Adrenal gland (tissue), 12 donors: ENCODE data around the gene PVALEF. TPM values are rescaled to one million over a fixed set of nuclear protein-coding genes. Genes with fewer than 3 reads are reported as not detected.

ENCODE experiments used
- DNase-seq, 7 donors: peaks; one replicate each; pipeline ENCODE4 v3.0.0-alpha.2; 2019 to 2020
- H3K27ac ChIP-seq, 5 donors: fragments of 200-600 bp; sonication (generic) in 4 of 5; 1 replicate in 3 of 5; 2 replicates in 2 of 5; pipeline versions ENCODE4 v1.5.1 to v1.8.0; 2016 to 2020; ENCODE audit warnings: mild to moderate bottlenecking in 1 of 5
- H3K27me3 ChIP-seq: fragments of 200-600 bp; 2 replicates; pipeline ENCODE4 v1.8.0; 2021
- H3K36me3 ChIP-seq, 2 donors: fragments of 200-600 bp; replicated peaks in 1 of 2; 1 replicate in 1 of 2; 2 replicates in 1 of 2; pipeline versions ENCODE4 v1.5.1 to v1.8.0; 2018 to 2022
- H3K4me1 ChIP-seq, 2 donors: fragments of 200-600 bp; replicated peaks in 1 of 2; 1 replicate in 1 of 2; 2 replicates in 1 of 2; pipeline versions ENCODE4 v1.5.1 to v1.8.0; 2018 to 2021
- H3K4me3 ChIP-seq, 4 donors: fragments of 200-600 bp; sonication (generic) in 3 of 4; one replicate each; pipeline ENCODE4 v1.5.1; 2016 to 2018
- H3K9me3 ChIP-seq, 3 donors: fragments of 200-600 bp; sonication (generic) in 1 of 3; replicated peaks in 1 of 3; 1 replicate in 2 of 3; 2 replicates in 1 of 3; pipeline versions ENCODE4 v1.5.1 to v1.8.0; 2016 to 2021
- CTCF ChIP-seq, 6 experiments: fragments of 450-650 bp in 4 of 6; fragments of 200-600 bp in 2 of 6; sonication (generic) in 1 of 6; IDR thresholded peaks; 1 replicate in 5 of 6; 2 replicates in 1 of 6; pipeline versions ENCODE4 v1.5.1 to v1.8.0; 2016 to 2021; ENCODE audit warnings: antibody characterized with exemption in 6 of 6, mild to moderate bottlenecking in 2 of 6, moderate library complexity in 1 of 6
- POLR2A ChIP-seq, 2 donors: fragments of 450-650 bp; IDR thresholded peaks; one replicate each; pipeline ENCODE4 v1.6.1; 2017; ENCODE audit warnings: antibody characterized with exemption in 2 of 2, mild to moderate bottlenecking in 2 of 2, moderate library complexity in 1 of 2
- WGBS, 4 donors: extraction: QIAGEN DNeasy Blood & Tissue Kit in 2 of 4; methylation state at CpG; one replicate each; pipeline versions ENCODE4 v1.1.5 to v1.1.7; 2013 to 2017; 5-methylcytosine and 5-hydroxymethylcytosine counted together
- intact Hi-C, 2 donors: fragments of 100-400 bp; cut with DNase I; formaldehyde crosslinking; loops; one replicate each; pipeline versions ENCODE4 v1.14.1 to v1.15.0; 2022 to 2023
- polyA plus RNA-seq, 3 donors: library from polyadenylated mRNA; stranded (reverse); fragments of 200-250 nt in 2 of 3; fragments of 350-450 nt in 1 of 3; fragmentation: Illumina TruSeq in 1 of 3; extraction: RNeasy Lipid Tissue Mini Kit (QIAGEN cat#74804) in 1 of 3; gene quantifications; one replicate each; pipeline ENCODE4 v1.2.3, GENCODE V29; 2013 to 2014
- total RNA-seq, 9 donors: library from RNA; depleted of rRNA in 4 of 9; stranded (reverse); fragments of >200 nt in 4 of 9; fragments of 120-200 nt in 1 of 9; fragmentation: NEBNext Ultra II Directional in 1 of 9; extraction: Animal tissue kit (Norgen Biotek cat#: 25700) in 1 of 9; gene quantifications; one replicate each; pipeline versions ENCODE4 v1.1.0 to v1.2.4, GENCODE V29; 2013 to 2023
- donor health status: healthy with polysubstance abuse.
- donor health status: Bipolar disorder and iron deficiency.
- donor health status: DM: yes; HTN: yes; CAD: no.
- donor health status: DM: no; HTN: no; CAD: no.
- donor health status: DM: no; HTN: no; CAD: no.
- donor health status: DM: yes; HTN: yes; CAD: no.

PVALEF gene
- total and polyA plus RNA-seq, 12 donors = not detected

- WGBS, 4 donors = 91 to 96% (median 94%) methylated on average over 7 of the region's 7 CpGs
Measured at GRCh38 chr17:81176666-81177065, 11.4 kb downstream of the PVALEF start.

GRCh38 chr17:81178136-81179091, 13.1 kb downstream of the PVALEF start:
- intact Hi-C loops = no loop called here
- Histone ChIP-seq H3K4me3 (no peak overlapping the region), H3K27me3 (no peaks in the 10 kb centered on the region), H3K9me3 (no peaks in the 10 kb centered on the region), H3K36me3 (no peaks in the 10 kb centered on the region), H3K4me1 (no peaks in the 10 kb centered on the region), H3K27ac (no peak overlapping the region)
- no peak for DNase-seq
- 72 to 83% (median 81%) methylated on average over 12 to 25 of the region's 25 CpGs for WGBS, 4 donors
- TF ChIP-seq POLR2A (IDR thresholded peaks at IDR 0.05) (no peak), CTCF (IDR thresholded peaks at IDR 0.05) (no peak)

More at GRCh38 chr17:81176666-81177065, 11.4 kb downstream of the PVALEF start:
- H3K9me3 ChIP-seq = no peaks in the 10 kb centered on the region
- no peaks in the 10 kb centered on the region for H3K27me3 ChIP-seq
- DNase-seq = no peak
- intact Hi-C loops = no loop called here
- H3K27ac ChIP-seq = no peak overlapping the region
- no peak overlapping the region for H3K4me3 ChIP-seq
- no peaks in the 10 kb centered on the region for H3K4me1 ChIP-seq
- H3K36me3 ChIP-seq = no peaks in the 10 kb centered on the region
- TF ChIP-seq POLR2A (IDR thresholded peaks at IDR 0.05) = no peak

- H3K4me1 ChIP-seq = no peaks in the 10 kb centered on the region
- intact Hi-C loops = no loop called here
- H3K4me3 ChIP-seq = no peak overlapping the region
- H3K9me3 ChIP-seq = no peaks in the 10 kb centered on the region
- TF ChIP-seq POLR2A (IDR thresholded peaks at IDR 0.05) (no peak), CTCF (IDR thresholded peaks at IDR 0.05) (no peak)
- WGBS, 4 donors = 70 to 85% (median 81%) methylated on average over 3 to 9 of the region's 9 CpGs
- no peak for DNase-seq
- H3K27me3 ChIP-seq = no peaks in the 10 kb centered on the region
- no peaks in the 10 kb centered on the region for H3K36me3 ChIP-seq
- no peak overlapping the region for H3K27ac ChIP-seq
Measured at GRCh38 chr17:81179220-81179619, 13.9 kb downstream of the PVALEF start.

- Histone ChIP-seq H3K9me3 (no peaks in the 10 kb centered on the region), H3K27ac (no peak overlapping the region), H3K4me1 (no peaks in the 10 kb centered on the region), H3K27me3 (no peaks in the 10 kb centered on the region), H3K36me3 (no peaks in the 10 kb centered on the region), H3K4me3 (no peak overlapping the region)
- intact Hi-C loops = no loop called here
- 70 to 77% (median 73%) methylated on average over 7 to 12 of the region's 12 CpGs; no CpG with 5 or more reads in 1 of the 4 donors for WGBS, 4 donors
- no peak for DNase-seq
- TF ChIP-seq POLR2A (IDR thresholded peaks at IDR 0.05) (no peak), CTCF (IDR thresholded peaks at IDR 0.05) (no peak)
Measured at GRCh38 chr17:81179861-81180260, 14.6 kb downstream of the PVALEF start.
